Mesenchymal stem cell (in vitro differentiated cells and primary cell): ENCODE results near the gene HORMAD2.

Experiments used
- DNase-seq: peaks from one replicate; pipeline ENCODE4 v3.0.0-alpha.2; 2013
- H2AFZ ChIP-seq: one replicate; pipeline ENCODE4 v1.6.1; 2013; ENCODE audit warnings: low read depth, mild to moderate bottlenecking, control low read depth, inconsistent platforms, low read length, moderate library complexity
- H2AK5ac ChIP-seq: 2 replicates; pipeline ENCODE4 v1.6.1; 2013; ENCODE audit warnings: low read length, moderate library complexity, mild to moderate bottlenecking, inconsistent platforms; ENCODE audit not compliant: severe bottlenecking
- H2BK120ac ChIP-seq: one replicate; pipeline ENCODE4 v1.6.1; 2013; ENCODE audit warnings: low read depth, mild to moderate bottlenecking, inconsistent platforms, low read length, moderate library complexity
- H2BK12ac ChIP-seq, 2 experiments: one replicate each; pipeline ENCODE4 v1.6.1; 2013; ENCODE audit warnings: inconsistent platforms in 2 of 2, low read length in 2 of 2, mild to moderate bottlenecking in 2 of 2, moderate library complexity in 2 of 2, control low read depth in 1 of 2
- H2BK15ac ChIP-seq: one replicate; pipeline ENCODE4 v1.6.1; 2013; ENCODE audit warnings: mild to moderate bottlenecking, low read depth, inconsistent platforms; ENCODE audit not compliant: poor library complexity, severe bottlenecking
- H2BK5ac ChIP-seq: 2 replicates; pipeline ENCODE4 v1.6.1; 2013; ENCODE audit warnings: low read depth, mild to moderate bottlenecking, low read length, control low read depth, inconsistent platforms; ENCODE audit not compliant: poor library complexity, severe bottlenecking
- H3K14ac ChIP-seq, 2 experiments: one replicate each; pipeline ENCODE4 v1.6.1; 2013; ENCODE audit warnings: inconsistent platforms in 2 of 2, low read length in 2 of 2, control low read depth in 1 of 2, mild to moderate bottlenecking in 1 of 2, moderate library complexity in 1 of 2
- H3K18ac ChIP-seq, 2 experiments: one replicate each; pipeline ENCODE4 v1.6.1; 2013; ENCODE audit warnings: inconsistent platforms in 2 of 2, low read length in 2 of 2, control low read depth in 1 of 2, low read depth in 1 of 2, mild to moderate bottlenecking in 1 of 2
- H3K23ac ChIP-seq, 2 experiments: one replicate each; pipeline ENCODE4 v1.6.1; 2013; ENCODE audit warnings: inconsistent platforms in 2 of 2, low read length in 2 of 2, mild to moderate bottlenecking in 2 of 2, moderate library complexity in 2 of 2, control low read depth in 1 of 2
- H3K27ac ChIP-seq: 2 replicates; pipeline ENCODE4 v1.5.1; 2013; ENCODE audit warnings: mild to moderate bottlenecking, moderate library complexity, low read length, control low read depth, inconsistent platforms; ENCODE audit not compliant: poor library complexity, severe bottlenecking
- H3K27me3 ChIP-seq, 2 experiments: 2 replicates each; pipeline versions ENCODE4 v1.6.1 to v1.7.0; 2013; ENCODE audit warnings: low read length in 2 of 2, mild to moderate bottlenecking in 2 of 2, moderate library complexity in 2 of 2, control low read depth in 1 of 2, inconsistent platforms in 1 of 2; ENCODE audit not compliant: control insufficient read depth in 1 of 2, insufficient read depth in 1 of 2
- H3K36me3 ChIP-seq, 2 experiments: 2 replicates each; pipeline versions ENCODE4 v1.6.1 to v1.7.0; 2013; ENCODE audit warnings: low read length in 2 of 2, control low read depth in 1 of 2, inconsistent platforms in 1 of 2, low read depth in 1 of 2, mild to moderate bottlenecking in 1 of 2; ENCODE audit not compliant: insufficient read depth in 2 of 2, control insufficient read depth in 1 of 2
- H3K4ac ChIP-seq, 2 experiments: one replicate each; pipeline ENCODE4 v1.6.1; 2013; ENCODE audit warnings: inconsistent platforms in 2 of 2, low read length in 2 of 2, mild to moderate bottlenecking in 2 of 2, moderate library complexity in 2 of 2, control low read depth in 1 of 2, low read depth in 1 of 2
- H3K4me1 ChIP-seq: 2 replicates; pipeline ENCODE4 v1.6.1; 2013; ENCODE audit warnings: low read depth, low read length, control low read depth; ENCODE audit not compliant: control insufficient read depth, insufficient read depth
- H3K4me2 ChIP-seq: 2 replicates; pipeline ENCODE4 v1.6.1; 2013; ENCODE audit warnings: low read length, mild to moderate bottlenecking, inconsistent platforms; ENCODE audit not compliant: poor library complexity, severe bottlenecking
- H3K4me3 ChIP-seq, 2 experiments: 2 replicates each; pipeline versions ENCODE4 v1.5.1 to v1.7.0; 2013; ENCODE audit warnings: low read length in 2 of 2, mild to moderate bottlenecking in 2 of 2, control low read depth in 1 of 2, low read depth in 1 of 2; ENCODE audit not compliant: insufficient read depth in 1 of 2
- H3K79me1 ChIP-seq: replicated peaks from 2 replicates; pipeline ENCODE4 v1.6.1; 2013; ENCODE audit warnings: mild to moderate bottlenecking, control low read depth, low read length, inconsistent platforms; ENCODE audit not compliant: poor library complexity, severe bottlenecking
- H3K9ac ChIP-seq: 2 replicates; pipeline ENCODE4 v1.7.0; 2013; ENCODE audit warnings: mild to moderate bottlenecking, low read length, moderate library complexity
- H3K9me3 ChIP-seq: 2 replicates; pipeline ENCODE4 v1.7.0; 2013; ENCODE audit warnings: mild to moderate bottlenecking, low read length; ENCODE audit not compliant: control insufficient read depth
- H4K8ac ChIP-seq: one replicate; pipeline ENCODE4 v1.6.1; 2013; ENCODE audit warnings: inconsistent platforms, mild to moderate bottlenecking, low read length, moderate library complexity
- H4K91ac ChIP-seq: one replicate; pipeline ENCODE4 v1.6.1; 2013; ENCODE audit warnings: mild to moderate bottlenecking, low read length, inconsistent platforms
- WGBS: methylation state at CpG from one replicate; pipeline ENCODE4 v1.1.7; 2013; ENCODE audit warnings: mixed read lengths; 5-methylcytosine and 5-hydroxymethylcytosine counted together

Gene HORMAD2

GRCh38 chr22:30219668-30220278 lies 139.5 kb downstream of the HORMAD2 start:
- Histone ChIP-seq H2BK12ac (no peak overlapping the region), H3K18ac (no peak overlapping the region), H3K4me3 (no peak overlapping the region), H3K9me3 (no peaks in the 10 kb centered on the region), H3K36me3 (no peaks in the 10 kb centered on the region), H3K79me1 (no peaks in the 10 kb centered on the region), H2AK5ac (no peak overlapping the region), H3K23ac (no peak overlapping the region), H2BK15ac (no peak overlapping the region), H3K4me1 (peaks cover 22% of the 10 kb centered on the region), H2BK5ac (no peak overlapping the region), H3K9ac (no peak overlapping the region), H2BK120ac (no peak overlapping the region), H4K91ac (no peak overlapping the region), H3K27me3 (peaks cover 0 to 49% of the 10 kb centered on the region in 2 experiments), H4K8ac (no peak overlapping the region), H2AFZ (no peak overlapping the region), H3K14ac (no peak overlapping the region), H3K27ac (no peak overlapping the region), H3K4ac (no peak overlapping the region), H3K4me2 (no peak overlapping the region)
- no peak for DNase-seq

- Histone ChIP-seq H2AK5ac (peak overlapping the region; percentile 25), H3K27me3 (peaks cover 0 to 45% of the 10 kb centered on the region in 2 experiments), H2AFZ (no peak overlapping the region), H3K4me3 (no peak overlapping the region), H4K91ac (no peak overlapping the region), H3K36me3 (no peaks in the 10 kb centered on the region), H3K4me1 (peaks cover 19% of the 10 kb centered on the region), H3K4me2 (no peak overlapping the region), H2BK15ac (no peak overlapping the region), H2BK120ac (no peak overlapping the region), H2BK12ac (no peak overlapping the region), H3K79me1 (no peaks in the 10 kb centered on the region), H3K27ac (no peak overlapping the region), H3K9me3 (peaks cover 3% of the 10 kb centered on the region), H2BK5ac (no peak overlapping the region), H4K8ac (no peak overlapping the region), H3K9ac (no peak overlapping the region), H3K14ac (no peak overlapping the region), H3K18ac (no peak overlapping the region), H3K4ac (no peak overlapping the region), H3K23ac (no peak overlapping the region)
- WGBS: 92% methylated on average over 6 of the region's 7 CpGs
- DNase-seq: no peak
These were observed 140.2 kb downstream of the HORMAD2 start for GRCh38 chr22:30220338-30221012.

- Histone ChIP-seq H3K4me1 (peaks cover 22% of the 10 kb centered on the region), H2AFZ (no peak overlapping the region), H2AK5ac (peak overlapping the region; percentile 25), H3K79me1 (no peaks in the 10 kb centered on the region), H4K91ac (no peak overlapping the region), H2BK5ac (no peak overlapping the region), H3K4ac (no peak overlapping the region), H3K27ac (no peak overlapping the region), H3K4me3 (no peak overlapping the region), H2BK120ac (no peak overlapping the region), H3K14ac (no peak overlapping the region), H2BK12ac (no peak overlapping the region), H3K18ac (no peak overlapping the region), H3K4me2 (no peak overlapping the region), H3K9me3 (peaks cover 3% of the 10 kb centered on the region), H3K23ac (no peak overlapping the region), H2BK15ac (no peak overlapping the region), H3K36me3 (no peaks in the 10 kb centered on the region), H4K8ac (no peak overlapping the region), H3K27me3 (peaks cover 0 to 41% of the 10 kb centered on the region in 2 experiments), H3K9ac (no peak overlapping the region)
- no peak for DNase-seq
- 87% methylated on average over 24 of the region's 26 CpGs for WGBS
These were observed 141.1 kb downstream of the HORMAD2 start for GRCh38 chr22:30221121-30221992.

- Histone ChIP-seq H2AFZ (no peak overlapping the region), H2BK5ac (no peak overlapping the region), H3K4me3 (no peak overlapping the region), H2BK120ac (no peak overlapping the region), H3K18ac (no peak overlapping the region), H2AK5ac (peak overlapping the region; percentile 54), H3K79me1 (no peaks in the 10 kb centered on the region), H3K4me1 (peaks cover 25% of the 10 kb centered on the region), H2BK12ac (no peak overlapping the region), H3K4ac (no peak overlapping the region), H3K9ac (no peak overlapping the region), H3K14ac (no peak overlapping the region), H3K27me3 (peaks cover 0 to 41% of the 10 kb centered on the region in 2 experiments), H3K23ac (no peak overlapping the region), H4K91ac (peak overlapping the region; percentile 27), H4K8ac (peak overlapping the region; percentile 43), H2BK15ac (peak overlapping the region; percentile 27), H3K9me3 (peaks cover 3% of the 10 kb centered on the region), H3K27ac (no peak overlapping the region), H3K36me3 (no peaks in the 10 kb centered on the region), H3K4me2 (no peak overlapping the region)
- no peak for DNase-seq
- WGBS: 95% methylated on average over 4 of the region's 4 CpGs
These were observed 142.1 kb downstream of the HORMAD2 start for GRCh38 chr22:30222321-30222720.
